Activated CD4-positive, alpha-beta T cell treated with anti-CD3 and anti-CD28 coated beads for 36 hours (primary cell): ENCODE measurements around the gene ALCAM. TPM values are rescaled to one million over a fixed set of nuclear protein-coding genes. Genes with fewer than 3 reads are reported as not detected.

Experiments
- ATAC-seq: fragments of 200-7000 bp; cut with Tn5 transposase; one replicate; pipeline ENCODE4 v1.10.0; 2021; ENCODE audit warnings: mild to moderate bottlenecking, moderate library complexity
- CTCF ChIA-PET: fragments of 350-600 bp; sonication (Branson Sonifier 250); formaldehyde crosslinking; loops from one replicate; lab custom pipeline; 2021; ENCODE audit warnings: antibody characterized with exemption; lab: Charles Lee
- POLR2A ChIA-PET: fragments of 350-600 bp; sonication (Branson Sonifier 250); formaldehyde crosslinking; loops from one replicate; lab custom pipeline; 2021; ENCODE audit warnings: antibody characterized with exemption, inconsistent platforms; lab: Charles Lee
- DNase-seq: peaks from one replicate; pipeline ENCODE4 v3.0.0-alpha.2; 2020
- H3K27ac Mint-ChIP-seq: one replicate; pipeline ENCODE4 v1.8.0; 2021; ENCODE audit warnings: mixed read lengths
- H3K27me3 Mint-ChIP-seq: one replicate; pipeline ENCODE4 v1.8.0; 2021; ENCODE audit warnings: mixed read lengths
- H3K36me3 Mint-ChIP-seq: one replicate; pipeline ENCODE4 v1.8.0; 2021; ENCODE audit warnings: low read depth, mixed read lengths
- H3K4me1 Mint-ChIP-seq: one replicate; pipeline ENCODE4 v1.8.0; 2021; ENCODE audit warnings: mixed read lengths
- H3K4me3 Mint-ChIP-seq: one replicate; pipeline ENCODE4 v1.8.0; 2021; ENCODE audit warnings: mild to moderate bottlenecking, moderate library complexity, mixed read lengths
- H3K9me3 Mint-ChIP-seq: one replicate; pipeline ENCODE4 v1.8.0; 2021; ENCODE audit warnings: low read depth, mixed read lengths
- intact Hi-C, 2 experiments: fragments of 100-400 bp; cut with DNase I in 1 of 2; cut with micrococcal nuclease in 1 of 2; formaldehyde crosslinking; loops; one replicate each; pipeline versions ENCODE4 v1.14.2 to v1.15.1; 2022 to 2024; cut with DNase I, micrococcal nuclease
- total RNA-seq, 2 experiments: library from RNA; stranded (reverse); gene quantifications; one replicate each; pipeline ENCODE4 v1.2.3, GENCODE V29; 2021

The ALCAM gene
- total RNA-seq, 2 experiments from 2014 or later = 22.0 TPM

DNA sequence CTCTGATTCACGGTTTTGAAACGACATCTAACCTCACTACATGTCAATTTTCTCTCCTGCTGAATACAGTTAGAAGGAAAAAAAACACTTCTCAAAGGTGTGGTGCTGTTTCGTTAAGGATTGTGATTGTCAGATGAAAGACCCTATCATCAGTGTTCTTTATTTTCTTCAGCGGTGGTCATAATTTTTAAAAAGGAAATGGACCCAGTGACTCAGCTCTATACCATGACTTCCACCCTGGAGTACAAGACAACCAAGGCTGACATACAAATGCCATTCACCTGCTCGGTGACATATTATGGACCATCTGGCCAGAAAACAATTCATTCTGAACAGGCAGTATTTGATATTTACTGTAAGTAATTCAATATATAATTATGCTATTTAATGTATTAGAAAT, 167.8 kb downstream of the ALCAM start:
- DNase-seq = no peak

DNA sequence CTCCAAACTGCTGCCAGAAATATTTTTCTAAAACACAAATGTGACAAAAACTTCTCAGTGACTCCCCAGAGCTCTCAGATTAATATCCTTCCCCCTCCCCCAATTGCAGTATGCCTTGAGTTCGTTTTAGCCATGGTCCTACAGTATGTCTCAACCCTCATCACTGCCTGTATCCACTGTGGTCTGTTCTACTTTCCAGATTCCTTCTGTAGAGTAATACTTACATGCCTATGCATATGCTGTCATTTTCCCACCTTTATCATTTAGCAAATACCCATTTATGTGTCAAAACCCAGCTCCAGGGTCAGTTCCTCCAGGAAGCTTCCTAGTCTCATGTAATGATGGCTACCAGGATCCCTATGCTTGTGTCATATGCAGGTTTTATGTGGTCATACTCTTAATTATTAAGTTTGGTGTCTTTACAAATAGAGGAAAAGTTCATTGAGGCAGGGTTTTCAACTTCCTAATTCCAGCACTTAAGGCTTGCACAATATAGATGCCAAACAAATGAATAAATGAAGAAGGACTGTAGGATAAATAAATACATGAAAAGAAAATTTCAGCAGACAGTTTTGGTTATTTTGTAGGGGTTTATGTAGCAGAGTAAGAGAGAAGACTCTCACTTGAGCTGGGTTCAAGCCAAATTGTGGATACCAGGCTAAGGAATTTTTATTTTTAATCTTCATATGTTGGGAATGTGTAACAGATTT, 170.8 kb downstream of the ALCAM start:
- Mint-ChIP-seq H3K36me3 (peaks cover 9% of the 10 kb centered on the region), H3K4me1 (no peaks in the 10 kb centered on the region), H3K27me3 (no peaks in the 10 kb centered on the region), H3K4me3 (no peak overlapping the region), H3K9me3 (no peaks in the 10 kb centered on the region), H3K27ac (no peak overlapping the region)
- CTCF ChIA-PET = interaction anchor here (0.7 kb wide), 1 partner anchor 80 kb away, joined by 3 read pairs; no protein-coding TSS in a partner anchor
- intact Hi-C loops = no loop called here
- POLR2A ChIA-PET = no interaction called here
- DNase-seq = no peak
- ATAC-seq = no peak

More for the DNA sequence above, 167.8 kb downstream of the ALCAM start:
- intact Hi-C loops = no loop called here
- no peak overlapping the region for H3K27ac Mint-ChIP-seq
- H3K36me3 Mint-ChIP-seq = peaks cover 4% of the 10 kb centered on the region
- ChIA-PET POLR2A (no interaction called here), CTCF (no interaction called here)
- H3K4me3 Mint-ChIP-seq = no peak overlapping the region
- no peaks in the 10 kb centered on the region for H3K9me3 Mint-ChIP-seq
- no peak for ATAC-seq
- H3K4me1 Mint-ChIP-seq = no peaks in the 10 kb centered on the region
- H3K27me3 Mint-ChIP-seq = no peaks in the 10 kb centered on the region

DNA sequence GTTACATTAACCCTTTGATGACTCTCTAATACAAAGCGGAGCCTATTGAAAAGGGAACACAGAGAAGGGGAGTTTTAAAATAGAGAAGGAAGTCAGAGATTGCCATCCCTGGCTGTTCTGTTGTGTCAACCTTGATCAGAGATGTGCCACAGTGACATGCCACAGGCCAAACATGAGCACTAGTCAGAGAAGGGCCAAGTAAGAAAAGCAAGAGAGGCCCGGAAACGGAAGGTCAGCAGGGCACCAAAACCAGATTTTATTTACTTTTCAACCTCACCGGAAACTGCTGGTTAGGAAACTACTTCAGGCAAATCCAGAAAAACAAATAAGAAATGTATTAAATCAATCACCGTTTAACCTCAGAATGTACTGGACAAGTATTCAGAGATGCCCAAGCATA, 171.8 kb downstream of the ALCAM start:
- ChIA-PET CTCF (no interaction called here), POLR2A (no interaction called here)
- Mint-ChIP-seq H3K27ac (no peak overlapping the region), H3K4me1 (no peaks in the 10 kb centered on the region), H3K27me3 (no peaks in the 10 kb centered on the region), H3K9me3 (no peaks in the 10 kb centered on the region), H3K4me3 (no peak overlapping the region), H3K36me3 (peaks cover 7% of the 10 kb centered on the region)
- DNase-seq = no peak
- ATAC-seq = no peak
- intact Hi-C loops = no loop called here

DNA sequence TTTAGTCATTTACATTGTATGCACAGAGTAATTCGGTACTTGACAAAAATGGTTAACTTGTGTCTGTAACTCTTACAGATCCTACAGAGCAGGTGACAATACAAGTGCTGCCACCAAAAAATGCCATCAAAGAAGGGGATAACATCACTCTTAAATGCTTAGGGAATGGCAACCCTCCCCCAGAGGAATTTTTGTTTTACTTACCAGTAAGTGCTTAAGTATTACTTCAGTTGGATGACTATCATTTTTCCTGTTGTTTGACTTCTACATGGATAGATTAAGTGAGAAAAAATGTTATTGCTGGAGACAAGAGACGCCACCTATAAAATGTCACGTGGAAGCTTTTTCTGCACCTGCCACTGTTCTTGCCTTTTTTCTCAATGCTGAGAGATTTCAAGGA, 173.2 kb downstream of the ALCAM start:
- no peaks in the 10 kb centered on the region for H3K4me1 Mint-ChIP-seq
- H3K27me3 Mint-ChIP-seq = no peaks in the 10 kb centered on the region
- H3K9me3 Mint-ChIP-seq = no peaks in the 10 kb centered on the region
- CTCF ChIA-PET = interaction anchor here (0.5 kb wide), 1 partner anchor 921 kb away, joined by 3 read pairs; no protein-coding TSS in a partner anchor
- no peak for ATAC-seq
- H3K36me3 Mint-ChIP-seq = peaks cover 9% of the 10 kb centered on the region
- no peak overlapping the region for H3K27ac Mint-ChIP-seq
- DNase-seq = no peak
- intact Hi-C loops = no loop called here
- POLR2A ChIA-PET = no interaction called here
- H3K4me3 Mint-ChIP-seq = no peak overlapping the region

- intact Hi-C loops = no loop called here
- Mint-ChIP-seq H3K27me3 (no peaks in the 10 kb centered on the region), H3K9me3 (no peaks in the 10 kb centered on the region), H3K36me3 (peaks cover 9% of the 10 kb centered on the region), H3K27ac (no peak overlapping the region), H3K4me3 (no peak overlapping the region), H3K4me1 (no peaks in the 10 kb centered on the region)
- POLR2A ChIA-PET = no interaction called here
- CTCF ChIA-PET = no interaction called here
- no peak for ATAC-seq
- no peak for DNase-seq
Measured at GRCh38 chr3:105542282-105543019, 175.7 kb downstream of the ALCAM start.

DNA sequence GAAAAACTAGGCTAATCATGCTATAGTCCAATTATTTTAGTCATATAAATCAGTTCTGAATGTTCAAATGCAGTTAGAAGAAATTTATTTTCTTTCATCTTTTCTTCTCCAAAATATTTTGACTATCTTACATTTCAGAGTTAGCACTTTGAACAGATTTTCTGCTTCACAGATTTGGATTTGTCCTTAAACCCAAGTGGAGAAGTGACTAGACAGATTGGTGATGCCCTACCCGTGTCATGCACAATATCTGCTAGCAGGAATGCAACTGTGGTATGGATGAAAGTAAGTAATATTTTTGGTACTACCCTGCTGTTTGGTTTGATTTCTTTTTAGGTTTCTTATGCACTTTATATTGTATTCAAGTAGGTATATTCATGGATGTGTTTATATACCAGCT, 178.3 kb downstream of the ALCAM start:
- H3K9me3 Mint-ChIP-seq = no peaks in the 10 kb centered on the region
- H3K27ac Mint-ChIP-seq = no peak overlapping the region
- H3K4me1 Mint-ChIP-seq = no peaks in the 10 kb centered on the region
- H3K36me3 Mint-ChIP-seq = peaks cover 11% of the 10 kb centered on the region
- DNase-seq (no peak), ATAC-seq (no peak)
- ChIA-PET POLR2A (no interaction called here), CTCF (no interaction called here)
- H3K27me3 Mint-ChIP-seq = no peaks in the 10 kb centered on the region
- intact Hi-C loops = no loop called here
- H3K4me3 Mint-ChIP-seq = no peak overlapping the region

DNA sequence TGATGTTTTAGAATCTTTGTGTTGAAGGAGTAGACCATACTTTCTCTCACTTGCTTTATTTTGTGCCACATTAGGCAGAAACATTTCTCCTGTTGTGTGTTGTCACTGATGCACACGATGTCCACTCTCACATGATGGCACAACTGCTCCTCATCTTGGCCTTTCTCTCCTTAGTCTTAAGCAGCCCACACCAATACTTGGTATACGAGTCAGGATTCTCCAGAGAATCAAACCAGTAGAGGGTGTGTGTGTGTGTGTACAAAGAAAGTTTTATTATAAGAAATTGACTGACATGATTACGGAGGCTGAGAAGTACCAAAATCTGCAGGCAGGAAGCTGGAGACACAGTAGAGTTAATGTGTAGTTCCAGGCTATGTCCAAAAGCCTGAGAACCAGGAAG, 187.1 kb downstream of the ALCAM start:
- intact Hi-C loops = no loop called here
- H3K27me3 Mint-ChIP-seq = no peaks in the 10 kb centered on the region
- no peak overlapping the region for H3K4me3 Mint-ChIP-seq
- no peaks in the 10 kb centered on the region for H3K9me3 Mint-ChIP-seq
- DNase-seq (no peak), ATAC-seq (no peak)
- no peaks in the 10 kb centered on the region for H3K4me1 Mint-ChIP-seq
- POLR2A ChIA-PET = no interaction called here
- peaks cover 8% of the 10 kb centered on the region for H3K36me3 Mint-ChIP-seq
- CTCF ChIA-PET = interaction anchor here (0.6 kb wide), 1 partner anchor 222 kb away, joined by 3 read pairs; no protein-coding TSS in a partner anchor
- no peak overlapping the region for H3K27ac Mint-ChIP-seq

GRCh38 chr3:105555206-105555605, 188.5 kb downstream of the ALCAM start:
- Mint-ChIP-seq H3K27me3 (no peaks in the 10 kb centered on the region), H3K9me3 (no peaks in the 10 kb centered on the region), H3K36me3 (peaks cover 6% of the 10 kb centered on the region), H3K4me3 (no peak overlapping the region), H3K27ac (no peak overlapping the region), H3K4me1 (no peaks in the 10 kb centered on the region)
- DNase-seq = no peak
- ChIA-PET POLR2A (no interaction called here), CTCF (interaction anchor here (0.7 to 1.5 kb wide), 3 partner anchors 9 to 1468 kb away, joined by 3 read pairs; no protein-coding TSS in a partner anchor)
- intact Hi-C loops = no loop called here
- no peak for ATAC-seq

DNA sequence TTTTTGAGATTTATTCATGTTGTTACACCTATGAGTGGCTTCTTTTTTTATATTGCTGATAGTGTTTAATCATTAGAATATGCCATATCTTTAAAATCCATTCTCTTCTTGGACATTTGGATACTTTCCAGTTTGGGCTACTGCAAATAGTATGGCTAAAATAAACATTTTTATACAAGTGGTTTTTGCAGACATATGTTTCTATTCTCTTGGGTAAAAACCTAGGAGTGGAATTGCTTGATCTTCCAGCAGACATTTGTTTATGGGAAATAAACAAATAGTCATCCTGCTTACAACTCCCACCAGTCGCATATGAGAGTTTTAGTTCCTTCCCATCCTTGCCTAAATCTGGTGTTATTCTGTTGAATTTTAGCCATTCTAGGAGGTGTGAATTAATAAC, 193.1 kb downstream of the ALCAM start:
- no peaks in the 10 kb centered on the region for H3K27me3 Mint-ChIP-seq
- no peaks in the 10 kb centered on the region for H3K36me3 Mint-ChIP-seq
- intact Hi-C loops = no loop called here
- ChIA-PET CTCF (no interaction called here), POLR2A (no interaction called here)
- ATAC-seq (no peak), DNase-seq (no peak)
- no peak overlapping the region for H3K27ac Mint-ChIP-seq
- H3K9me3 Mint-ChIP-seq = no peaks in the 10 kb centered on the region
- H3K4me1 Mint-ChIP-seq = no peaks in the 10 kb centered on the region
- no peak overlapping the region for H3K4me3 Mint-ChIP-seq

DNA sequence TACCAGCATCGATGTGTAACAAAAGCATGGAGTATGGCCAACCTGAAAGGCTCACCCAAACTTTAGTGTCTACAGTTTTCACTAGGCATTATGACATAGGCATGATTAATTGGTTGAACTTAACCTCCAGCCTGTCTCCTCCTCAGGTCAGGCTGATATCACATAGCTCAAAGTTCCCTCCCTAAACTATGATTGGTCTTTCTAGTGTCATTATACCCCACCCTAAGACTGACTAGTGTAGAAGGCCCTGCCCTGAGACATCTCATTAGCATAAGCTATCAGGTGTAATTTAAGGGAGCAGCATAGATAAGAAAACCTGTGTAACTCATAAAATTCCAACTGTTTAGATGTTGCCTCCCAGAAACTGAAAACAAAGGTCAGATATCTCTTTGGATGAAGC, 195.2 kb downstream of the ALCAM start:
- Mint-ChIP-seq H3K27ac (no peak overlapping the region), H3K9me3 (no peaks in the 10 kb centered on the region), H3K27me3 (no peaks in the 10 kb centered on the region), H3K4me1 (no peaks in the 10 kb centered on the region), H3K36me3 (peaks cover 3% of the 10 kb centered on the region), H3K4me3 (no peak overlapping the region)
- DNase-seq (no peak), ATAC-seq (no peak)
- intact Hi-C loops = no loop called here
- ChIA-PET CTCF (no interaction called here), POLR2A (no interaction called here)

- CTCF ChIA-PET = no interaction called here
- ATAC-seq = no peak
- H3K4me3 Mint-ChIP-seq = no peak overlapping the region
Measured at GRCh38 chr3:105564546-105565288, 198.0 kb downstream of the ALCAM start.

More at GRCh38 chr3:105564546-105565288, 198.0 kb downstream of the ALCAM start:
- no peaks in the 10 kb centered on the region for H3K4me1 Mint-ChIP-seq
- no peaks in the 10 kb centered on the region for H3K27me3 Mint-ChIP-seq
- POLR2A ChIA-PET = interaction anchor here (0.6 kb wide), 1 partner anchor 74 kb away, joined by 3 read pairs; no protein-coding TSS in a partner anchor
- no peak overlapping the region for H3K27ac Mint-ChIP-seq
- no peaks in the 10 kb centered on the region for H3K9me3 Mint-ChIP-seq
- no peak for DNase-seq
- H3K36me3 Mint-ChIP-seq = peaks cover 3% of the 10 kb centered on the region
- intact Hi-C loops = no loop called here
